HepG2 (cell line): ENCODE data around the gene PUS3. TPM values are rescaled to one million over a fixed set of nuclear protein-coding genes. Genes with fewer than 3 reads are reported as not detected.

Experiments
- MEIS1 ChIP-seq: sonication (generic); formaldehyde crosslinking; IDR thresholded peaks from 2 replicates; pipeline ENCODE4 v1.9.0; 2021; ENCODE audit warnings: mild to moderate bottlenecking, missing genetic modification reagents, moderate library complexity, borderline replicate concordance
- STAG1 ChIP-seq: sonication (generic); formaldehyde crosslinking; IDR thresholded peaks from 2 replicates; pipeline ENCODE4 v1.4.0; 2020; ENCODE audit warnings: missing genetic modification reagents
- ZNF644 ChIP-seq: IDR thresholded peaks from 2 replicates; pipeline ENCODE4 v1.6.1; 2016; ENCODE audit warnings: low read depth
- polyA plus RNA-seq, 8 experiments: library from polyadenylated mRNA; depleted of rRNA in 3 of 8; stranded (reverse) in 7 of 8; unstranded in 1 of 8; fragments of >200 nt; fragmentation: Illumina TruSeq in 4 of 8; extraction: Trizol in 4 of 8; gene quantifications; 2 replicates each; pipeline versions ENCODE4 v1.2.1 to v1.2.3, GENCODE V29; 2011 to 2016; ENCODE audit warnings: low read depth in 4 of 8, missing spikeins in 1 of 8, mixed read lengths in 1 of 8; ENCODE audit not compliant: insufficient read depth in 1 of 8
- total RNA-seq, 5 experiments: library from RNA; depleted of rRNA; stranded (reverse); fragments of >200 nt; fragmentation: Illumina TruSeq; extraction: Trizol; gene quantifications; 2 replicates each; pipeline ENCODE4 v1.2.3, GENCODE V29; 2016; ENCODE audit warnings: low read depth in 1 of 5
- TF ChIP-seq, protein P1 (sequence below): sonication (generic); formaldehyde crosslinking; IDR thresholded peaks from 2 replicates; pipeline ENCODE4 v1.4.0; 2020; ENCODE audit warnings: mild to moderate bottlenecking, missing genetic modification reagents
- TF ChIP-seq, protein P2 (sequence below): IDR thresholded peaks from 2 replicates; pipeline ENCODE4 v1.6.1; 2016; ENCODE audit warnings: mild to moderate bottlenecking, missing biosample characterization, missing genetic modification reagents

PUS3 gene
- total and polyA plus RNA-seq, 2 of the 13 experiments (the other 11 are each of a cell fraction or from before 2014, with no cell fraction given): 6.0 to 18.2 TPM

DNA sequence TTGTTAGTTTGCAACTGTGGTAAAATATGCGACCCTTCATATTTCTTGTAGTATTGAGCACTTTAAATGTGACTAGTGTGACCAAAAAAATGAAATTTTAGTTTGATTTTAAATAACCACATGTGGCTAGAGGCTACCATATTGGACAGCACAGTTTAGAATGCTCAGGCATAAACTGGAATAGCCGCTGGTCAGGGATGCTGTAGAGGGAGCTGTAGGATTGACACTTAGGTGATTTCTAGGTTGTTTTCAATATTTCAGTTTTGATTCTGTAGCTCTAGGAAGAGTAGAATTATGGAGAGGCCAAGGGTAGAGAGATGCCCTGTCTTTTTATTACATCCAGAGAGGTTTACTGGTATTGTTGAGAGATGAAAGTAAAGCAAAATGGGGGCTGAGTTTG, 32.0 kb upstream of the PUS3 start (continued):
- peak; percentile 22; the same call in 1 of the 2 replicates for TF ChIP-seq ZNF644
- TF ChIP-seq MEIS1 (CRISPR knock-in tag): no peak
- peak; percentile 58 for TF ChIP-seq STAG1 (CRISPR knock-in tag)
- TF ChIP-seq, protein P1, sequence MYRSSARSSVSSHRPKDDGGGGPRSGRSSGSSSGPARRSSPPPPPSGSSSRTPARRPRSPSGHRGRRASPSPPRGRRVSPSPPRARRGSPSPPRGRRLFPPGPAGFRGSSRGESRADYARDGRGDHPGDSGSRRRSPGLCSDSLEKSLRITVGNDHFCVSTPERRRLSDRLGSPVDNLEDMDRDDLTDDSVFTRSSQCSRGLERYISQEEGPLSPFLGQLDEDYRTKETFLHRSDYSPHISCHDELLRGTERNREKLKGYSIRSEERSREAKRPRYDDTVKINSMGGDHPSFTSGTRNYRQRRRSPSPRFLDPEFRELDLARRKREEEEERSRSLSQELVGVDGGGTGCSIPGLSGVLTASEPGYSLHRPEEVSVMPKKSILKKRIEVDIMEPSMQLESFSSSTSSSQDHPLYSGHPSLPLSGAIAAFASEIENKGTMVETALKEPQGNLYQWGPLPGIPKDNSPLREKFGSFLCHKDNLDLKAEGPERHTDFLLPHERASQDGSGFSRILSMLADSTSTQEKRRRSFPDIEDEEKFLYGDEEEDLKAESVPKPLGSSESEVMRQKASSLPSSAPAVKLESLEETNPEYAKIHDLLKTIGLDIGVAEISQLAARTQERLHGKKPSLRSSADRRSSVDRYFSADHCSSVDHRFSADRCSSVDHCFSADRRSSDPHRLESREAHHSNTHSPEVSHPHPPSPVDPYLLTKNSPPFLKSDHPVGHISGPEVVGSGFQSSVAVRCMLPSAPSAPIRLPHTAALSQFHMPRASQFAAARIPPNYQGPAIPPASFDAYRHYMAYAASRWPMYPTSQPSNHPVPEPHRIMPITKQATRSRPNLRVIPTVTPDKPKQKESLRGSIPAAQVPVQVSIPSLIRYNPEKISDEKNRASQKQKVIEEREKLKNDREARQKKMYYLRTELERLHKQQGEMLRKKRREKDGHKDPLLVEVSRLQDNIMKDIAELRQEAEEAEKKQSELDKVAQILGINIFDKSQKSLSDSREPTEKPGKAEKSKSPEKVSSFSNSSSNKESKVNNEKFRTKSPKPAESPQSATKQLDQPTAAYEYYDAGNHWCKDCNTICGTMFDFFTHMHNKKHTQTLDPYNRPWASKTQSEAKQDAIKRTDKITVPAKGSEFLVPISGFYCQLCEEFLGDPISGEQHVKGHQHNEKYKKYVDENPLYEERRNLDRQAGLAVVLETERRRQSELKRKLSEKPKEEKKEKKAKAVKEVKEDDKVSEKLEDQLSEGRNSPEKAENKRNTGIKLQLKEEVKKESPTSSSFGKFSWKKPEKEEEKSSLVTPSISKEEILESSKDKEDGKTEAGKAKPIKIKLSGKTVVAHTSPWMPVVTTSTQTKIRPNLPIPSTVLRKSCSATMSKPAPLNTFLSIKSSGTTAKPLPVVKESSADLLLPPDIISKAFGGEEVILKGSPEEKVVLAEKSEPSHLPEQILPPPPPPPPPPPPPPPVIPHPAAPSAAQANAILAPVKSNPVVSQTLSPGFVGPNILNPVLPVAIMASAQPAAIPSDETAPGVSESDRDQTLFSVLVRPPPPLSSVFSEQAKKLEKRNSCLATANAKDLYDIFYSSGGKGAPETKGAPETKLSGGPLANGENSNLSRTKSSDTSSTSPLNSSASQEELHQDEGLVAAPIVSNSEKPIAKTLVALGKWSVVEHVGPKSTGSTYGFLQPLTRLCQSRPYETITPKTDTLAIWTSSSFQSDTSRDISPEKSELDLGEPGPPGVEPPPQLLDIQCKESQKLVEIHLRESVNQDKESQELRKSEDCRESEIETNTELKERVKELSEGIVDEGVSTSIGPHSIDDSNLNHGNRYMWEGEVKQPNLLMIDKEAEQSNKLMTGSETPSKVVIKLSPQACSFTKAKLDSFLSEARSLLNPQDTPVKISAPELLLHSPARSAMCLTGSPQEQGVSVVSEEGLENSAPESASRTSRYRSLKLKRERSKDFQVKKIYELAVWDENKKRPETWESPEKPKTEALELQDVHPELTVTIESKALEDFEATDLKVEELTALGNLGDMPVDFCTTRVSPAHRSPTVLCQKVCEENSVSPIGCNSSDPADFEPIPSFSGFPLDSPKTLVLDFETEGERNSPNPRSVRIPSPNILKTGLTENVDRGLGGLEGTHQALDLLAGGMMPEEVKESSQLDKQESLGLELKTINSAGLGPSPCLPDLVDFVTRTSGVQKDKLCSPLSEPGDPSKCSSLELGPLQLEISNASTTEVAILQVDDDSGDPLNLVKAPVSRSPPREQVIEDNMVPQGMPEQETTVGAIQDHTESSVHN (CRISPR knock-in tag): no peak
- TF ChIP-seq, protein P2, sequence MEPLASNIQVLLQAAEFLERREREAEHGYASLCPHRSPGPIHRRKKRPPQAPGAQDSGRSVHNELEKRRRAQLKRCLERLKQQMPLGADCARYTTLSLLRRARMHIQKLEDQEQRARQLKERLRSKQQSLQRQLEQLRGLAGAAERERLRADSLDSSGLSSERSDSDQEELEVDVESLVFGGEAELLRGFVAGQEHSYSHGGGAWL (CRISPR knock-in tag): no peak
- TF ChIP-seq, all 625 proteins: peak for 3
